PC-3 (cell line): ENCODE results near the gene NPHP3. TPM values are rescaled to one million over a fixed set of nuclear protein-coding genes. Genes with fewer than 3 reads are reported as not detected.
A peak's percentile ranks its signal among the peaks of the same experiment; 100 is the strongest.

Experiments used
- ATAC-seq: fragments of 200-7000 bp; cut with Tn5 transposase; 2 replicates; pipeline ENCODE4 v1.9.1; 2020; ENCODE audit warnings: mild to moderate bottlenecking, moderate library complexity
- BruUV-seq: library from RNA; stranded (reverse); fragments of 400-500 nt; replicated peaks from 2 replicates; lab custom pipeline; 2021; lab: Mats Ljungman, UMichigan
- CTCF ChIA-PET: fragments of 300-600 bp; sonication (Branson Sonifier 250); formaldehyde crosslinking; loops from one replicate; lab custom pipeline; 2022; ENCODE audit warnings: antibody characterized with exemption; lab: Charles Lee
- POLR2A ChIA-PET: fragments of 300-600 bp; sonication (Branson Sonifier 250); formaldehyde crosslinking; loops from one replicate; lab custom pipeline; 2022; ENCODE audit warnings: antibody characterized with exemption; ENCODE audit not compliant: unreplicated experiment; lab: Charles Lee
- DNase-seq: peaks from one replicate; pipeline ENCODE4 v3.0.0-alpha.2; 2015
- H2AFZ ChIP-seq: fragments of 300-600 bp; sonication (generic); 2 replicates; pipeline ENCODE4 v1.6.0; 2016; ENCODE audit warnings: antibody characterized with exemption, low read length
- H3F3A ChIP-seq: fragments of 300-600 bp; sonication (generic); one replicate; pipeline ENCODE4 v1.6.0; 2017; ENCODE audit warnings: antibody characterized with exemption, low read length, control low read depth, mild to moderate bottlenecking; ENCODE audit not compliant: unreplicated experiment
- H3K27ac ChIP-seq: fragments of 300-600 bp; sonication (generic); 2 replicates; pipeline ENCODE4 v1.5.1; 2016; ENCODE audit warnings: mild to moderate bottlenecking, low read length
- H3K27me3 ChIP-seq: fragments of 300-600 bp; sonication (generic); 2 replicates; pipeline ENCODE4 v1.6.1; 2016; ENCODE audit warnings: low read length, mixed read lengths
- H3K36me3 ChIP-seq: fragments of 300-600 bp; sonication (generic); 2 replicates; pipeline ENCODE4 v1.6.1; 2016; ENCODE audit warnings: low read depth, mixed run types, low read length, mixed read lengths
- H3K4me1 ChIP-seq: fragments of 300-600 bp; sonication (generic); 2 replicates; pipeline ENCODE4 v1.5.1; 2016; ENCODE audit warnings: low read length; ENCODE audit not compliant: insufficient read depth
- H3K4me2 ChIP-seq: fragments of 300-600 bp; sonication (generic); 2 replicates; pipeline ENCODE4 v1.6.0; 2016; ENCODE audit warnings: low read length
- H3K4me3 ChIP-seq: fragments of 300-600 bp; sonication (generic); 2 replicates; pipeline ENCODE4 v1.5.1; 2016; ENCODE audit warnings: mild to moderate bottlenecking, low read length, mixed read lengths
- H3K79me2 ChIP-seq: fragments of 300-600 bp; sonication (generic); 2 replicates; pipeline ENCODE4 v1.6.1; 2017; ENCODE audit warnings: low read length, mixed read lengths
- H3K9ac ChIP-seq: fragments of 300-600 bp; sonication (generic); 2 replicates; pipeline ENCODE4 v1.6.0; 2016; ENCODE audit warnings: mild to moderate bottlenecking, low read length
- H3K9me2 ChIP-seq: fragments of 300-600 bp; sonication (generic); replicated peaks from 2 replicates; pipeline ENCODE4 v1.6.1; 2016; ENCODE audit warnings: mixed run types, low read length, mixed read lengths
- H3K9me3 ChIP-seq: fragments of 300-600 bp; sonication (generic); 2 replicates; pipeline ENCODE4 v1.6.1; 2016; ENCODE audit warnings: low read length, mixed read lengths
- H4K20me1 ChIP-seq: fragments of 300-600 bp; sonication (generic); 2 replicates; pipeline ENCODE4 v1.6.1; 2016; ENCODE audit warnings: low read length, mixed read lengths
- EZH2 ChIP-seq: fragments of 300-600 bp; sonication (generic); IDR thresholded peaks from one replicate; pipeline ENCODE4 v1.6.1; 2017; ENCODE audit warnings: antibody characterized with exemption, mild to moderate bottlenecking, low read length; ENCODE audit not compliant: unreplicated experiment
- EZH2phosphoT487 ChIP-seq: fragments of 300-600 bp; sonication (generic); IDR thresholded peaks from 2 replicates; pipeline ENCODE4 v1.6.1; 2018; ENCODE audit warnings: mild to moderate bottlenecking, antibody characterized with exemption, low read length, borderline replicate concordance
- intact Hi-C: fragments of 100-400 bp; cut with micrococcal nuclease; formaldehyde crosslinking; loops from 2 replicates; pipeline ENCODE4 v1.9.0; 2023
- total RNA-seq: library from RNA; depleted of rRNA; stranded (reverse); fragments of >200 nt; gene quantifications from 2 replicates; pipeline ENCODE4 v1.2.3, GENCODE V29; 2014
- TF ChIP-seq, protein P1 (sequence below): fragments of 300-600 bp; sonication (generic); conservative IDR thresholded peaks from 2 replicates; pipeline ENCODE4 v1.5.1; 2017; ENCODE audit warnings: antibody characterized with exemption, low read depth, mild to moderate bottlenecking, low read length

The NPHP3 gene
- total RNA-seq, 1 experiment from 2014 or later, result 6.2 TPM

- Histone ChIP-seq H3F3A (peaks cover 3% of the 10 kb centered on the region), H3K27me3 (no peaks in the 10 kb centered on the region), H3K9ac (peak within 1 kb of the TSS; percentile 90), H3K79me2 (peaks cover 55% of the 10 kb centered on the region), H3K4me2 (peak within 1 kb of the TSS; percentile 93), H3K27ac (peak within 1 kb of the TSS; percentile 35), H3K4me3 (peak within 1 kb of the TSS; percentile 93), H2AFZ (peak within 1 kb of the TSS; percentile 96), H3K9me2 (no peaks in the 10 kb centered on the region), H3K9me3 (no peaks in the 10 kb centered on the region), H3K36me3 (no peaks in the 10 kb centered on the region), H3K4me1 (peaks cover 27% of the 10 kb centered on the region), H4K20me1 (peaks cover 6% of the 10 kb centered on the region; the same call in 1 of the 2 replicates)
- ChIA-PET POLR2A (no interaction called here), CTCF (no interaction called here)
- DNase-seq, result peak; percentile 52
- ATAC-seq, result peak; percentile 71
- TSS peak; percentile 72 for BruUV-seq
- intact Hi-C loops, result loop anchor here (1.0 kb wide), 1 partner anchor 62 kb away; no protein-coding TSS in a partner anchor
- no peak for TF ChIP-seq EZH2
- TF ChIP-seq, protein P1, sequence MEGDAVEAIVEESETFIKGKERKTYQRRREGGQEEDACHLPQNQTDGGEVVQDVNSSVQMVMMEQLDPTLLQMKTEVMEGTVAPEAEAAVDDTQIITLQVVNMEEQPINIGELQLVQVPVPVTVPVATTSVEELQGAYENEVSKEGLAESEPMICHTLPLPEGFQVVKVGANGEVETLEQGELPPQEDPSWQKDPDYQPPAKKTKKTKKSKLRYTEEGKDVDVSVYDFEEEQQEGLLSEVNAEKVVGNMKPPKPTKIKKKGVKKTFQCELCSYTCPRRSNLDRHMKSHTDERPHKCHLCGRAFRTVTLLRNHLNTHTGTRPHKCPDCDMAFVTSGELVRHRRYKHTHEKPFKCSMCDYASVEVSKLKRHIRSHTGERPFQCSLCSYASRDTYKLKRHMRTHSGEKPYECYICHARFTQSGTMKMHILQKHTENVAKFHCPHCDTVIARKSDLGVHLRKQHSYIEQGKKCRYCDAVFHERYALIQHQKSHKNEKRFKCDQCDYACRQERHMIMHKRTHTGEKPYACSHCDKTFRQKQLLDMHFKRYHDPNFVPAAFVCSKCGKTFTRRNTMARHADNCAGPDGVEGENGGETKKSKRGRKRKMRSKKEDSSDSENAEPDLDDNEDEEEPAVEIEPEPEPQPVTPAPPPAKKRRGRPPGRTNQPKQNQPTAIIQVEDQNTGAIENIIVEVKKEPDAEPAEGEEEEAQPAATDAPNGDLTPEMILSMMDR, result peak; percentile 61
These were observed 62.7 kb downstream of the NPHP3 start, which contains the start of gene ACAD11 for GRCh38 chr3:132659365-132660051. Gene ACAD11, minus strand, starts transcription at chr3:132659809. Its CDS starts 58 bp downstream, at chr3:132659751.

GRCh38 chr3:132659000-132659364 is 63.2 kb downstream of the NPHP3 start:
- Histone ChIP-seq H3K79me2 (peaks cover 49% of the 10 kb centered on the region), H3K4me3 (peak overlapping the region; percentile 93), H4K20me1 (peaks cover 6% of the 10 kb centered on the region; the same call in 1 of the 2 replicates), H3K36me3 (no peaks in the 10 kb centered on the region), H3F3A (peaks cover 3% of the 10 kb centered on the region), H2AFZ (peak overlapping the region; percentile 96), H3K9me3 (no peaks in the 10 kb centered on the region), H3K9ac (peak overlapping the region; percentile 90), H3K27me3 (no peaks in the 10 kb centered on the region), H3K4me2 (peak overlapping the region; percentile 93), H3K9me2 (no peaks in the 10 kb centered on the region), H3K27ac (no peak overlapping the region), H3K4me1 (peaks cover 32% of the 10 kb centered on the region)
- ATAC-seq (peak; percentile 1), DNase-seq (no peak)
- BruUV-seq, result no TSS peak
- no peak for TF ChIP-seq EZH2phosphoT487
- TF ChIP-seq EZH2, result no peak
- TF ChIP-seq, protein P1, result no peak
- ChIA-PET CTCF (no interaction called here), POLR2A (no interaction called here)
- intact Hi-C loops, result loop anchor here (1.0 kb wide), 1 partner anchor 62 kb away; no protein-coding TSS in a partner anchor
